Stimulated activated CD4-positive, alpha-beta T cell treated with anti-CD3 and anti-CD28 coated beads, Interleukin-2, amount 100 ng/mL, for 4 hours (primary cell): Measurements from ENCODE around the gene BLTP2.
"Not testable (repeated sequence)": the region's sequence is repeated elsewhere in the genome, so short reads cannot be mapped to it uniquely, and the experiment has no call there.

Experiments
- DNase-seq: peaks from one replicate; pipeline ENCODE4 v3.0.0-alpha.2; 2020; ENCODE audit warnings: low read depth

Gene BLTP2

DNA sequence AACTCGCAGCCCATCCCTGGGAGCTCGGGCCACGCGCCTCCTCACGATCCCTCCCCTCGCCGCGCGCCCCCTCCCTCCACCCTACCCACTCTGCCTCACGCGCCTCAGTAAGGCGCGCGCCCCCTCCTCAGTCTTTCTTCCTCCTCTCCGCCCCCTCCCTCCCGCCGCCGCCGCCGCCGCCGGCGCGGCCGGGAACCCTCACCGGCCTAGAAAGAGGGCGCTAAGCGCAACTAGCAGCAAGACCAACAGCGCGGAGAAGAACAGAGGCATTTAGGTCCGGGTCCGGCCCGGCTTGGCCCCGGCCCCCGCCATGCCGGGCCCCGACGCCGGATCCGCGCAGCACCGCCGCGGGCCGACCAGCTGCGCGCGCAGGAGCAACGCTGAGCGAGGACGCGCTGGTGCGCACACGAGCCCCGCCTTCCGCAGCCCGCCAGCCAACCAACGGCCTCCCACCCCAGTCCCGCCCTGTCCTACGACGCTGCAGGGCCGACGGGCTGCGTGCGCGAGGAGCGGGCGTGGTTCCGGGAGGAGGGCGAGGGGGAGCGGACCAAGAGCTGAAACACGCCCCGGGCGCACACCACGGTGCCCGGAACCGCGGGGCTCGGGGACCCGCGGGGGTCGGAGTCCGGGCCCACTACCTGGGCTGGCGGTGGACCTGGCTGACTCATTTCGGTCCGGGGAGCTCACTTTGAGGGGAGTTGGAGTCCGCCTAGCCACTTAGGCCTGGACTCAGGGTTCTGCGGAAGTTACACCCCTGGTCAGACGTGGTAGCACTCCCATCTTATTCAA lies at the start of gene BLTP2:
Gene BLTP2, minus strand, starts transcription at position 372 of the 789 bp plus-strand sequence. Its CDS starts 102 bp downstream, at position 270.
- peak; percentile 94 for DNase-seq

DNA sequence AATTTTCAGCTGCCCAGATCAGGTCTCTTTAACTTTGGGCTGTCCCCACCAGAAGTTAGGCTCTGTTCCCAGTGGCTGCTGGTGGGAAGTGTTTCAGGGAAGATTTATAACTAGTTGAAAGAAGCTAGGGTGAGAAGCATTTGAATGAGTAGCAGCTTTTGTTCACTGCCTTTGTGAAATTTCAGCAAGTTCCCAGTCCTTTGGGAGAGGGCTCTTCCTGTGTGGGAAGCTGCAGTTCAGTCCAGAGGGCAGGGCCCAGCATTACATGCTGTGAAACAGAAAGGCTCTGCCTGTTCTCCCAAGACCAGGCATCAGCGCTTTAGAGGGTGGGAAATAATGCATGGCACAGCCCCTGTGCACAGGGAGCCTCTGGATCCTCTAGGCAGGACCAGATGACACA lies 48.9 kb upstream of the BLTP2 start:
- DNase-seq: no peak

- DNase-seq: no peak
Measured at GRCh38 chr17:28689011-28689410, 44.1 kb upstream of the BLTP2 start.

GRCh38 chr17:28688481-28688880 lies 43.5 kb upstream of the BLTP2 start:
- DNase-seq: no peak

- DNase-seq: no peak
Measured at GRCh38 chr17:28686296-28686695, 41.3 kb upstream of the BLTP2 start.

- DNase-seq: no peak
Measured at GRCh38 chr17:28685366-28685765, 40.4 kb upstream of the BLTP2 start.

DNA sequence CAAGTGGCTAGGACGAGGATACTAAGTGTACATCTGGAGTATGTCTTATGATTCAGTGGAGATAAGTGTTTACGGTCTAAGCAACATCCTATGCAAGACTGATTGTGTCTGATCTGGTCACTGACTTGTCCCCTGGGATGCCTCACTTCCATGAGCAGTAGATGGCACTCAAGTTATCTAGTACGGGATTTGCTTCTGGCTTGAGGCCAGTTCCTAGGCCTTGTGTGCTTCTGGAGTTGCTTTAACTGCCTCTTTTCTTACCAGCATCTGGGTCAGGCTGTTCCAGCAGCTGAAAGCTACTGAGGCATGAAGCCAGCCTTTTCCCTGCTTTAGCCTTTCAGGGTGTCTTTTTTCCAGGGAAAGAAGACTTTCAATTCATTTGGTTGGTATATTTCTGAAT lies 40.0 kb upstream of the BLTP2 start:
- DNase-seq: no peak

GRCh38 chr17:28682655-28683054 lies 37.7 kb upstream of the BLTP2 start:
- no peak for DNase-seq

- DNase-seq: no peak
Measured at GRCh38 chr17:28675980-28676379, 31.0 kb upstream of the BLTP2 start.

DNA sequence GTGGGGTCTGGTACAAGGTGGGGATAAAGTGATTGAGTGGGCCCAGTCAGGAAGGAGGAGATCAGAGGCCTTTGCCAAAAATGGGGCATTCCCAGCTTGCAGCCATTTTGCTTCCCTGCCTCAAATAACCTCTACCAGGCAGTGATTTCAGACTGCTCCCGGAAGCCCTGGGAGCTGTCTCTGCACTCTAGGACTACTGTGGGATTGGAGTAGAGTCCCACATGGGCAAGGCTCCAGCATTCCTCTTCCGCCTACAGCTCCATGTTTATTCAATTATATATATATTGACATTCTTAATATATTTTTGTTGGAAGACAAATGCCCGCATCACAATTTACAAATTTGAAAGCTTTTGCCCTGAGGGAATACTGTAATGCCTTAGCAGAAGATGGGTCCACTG lies 30.5 kb upstream of the BLTP2 start:
- no peak for DNase-seq

DNA sequence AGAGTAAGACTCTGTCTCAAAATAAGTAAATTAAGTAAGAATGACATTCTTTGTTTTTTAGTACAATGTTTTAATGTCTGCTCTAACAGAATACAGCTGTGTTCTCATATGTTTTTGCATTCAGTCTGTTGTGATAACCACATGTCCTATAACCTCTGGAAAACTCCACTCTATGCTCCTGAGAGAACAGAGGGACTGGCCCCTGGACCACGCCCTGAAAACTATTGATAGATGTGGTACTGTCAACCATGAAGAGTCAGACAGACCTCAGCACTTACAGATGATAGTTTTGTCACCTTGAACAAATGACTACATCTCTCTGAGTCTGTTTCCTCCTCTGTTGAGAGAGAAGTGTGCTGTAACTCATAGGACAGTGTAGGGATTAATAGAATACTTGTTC lies 25.0 kb upstream of the BLTP2 start:
- DNase-seq: no peak

DNA sequence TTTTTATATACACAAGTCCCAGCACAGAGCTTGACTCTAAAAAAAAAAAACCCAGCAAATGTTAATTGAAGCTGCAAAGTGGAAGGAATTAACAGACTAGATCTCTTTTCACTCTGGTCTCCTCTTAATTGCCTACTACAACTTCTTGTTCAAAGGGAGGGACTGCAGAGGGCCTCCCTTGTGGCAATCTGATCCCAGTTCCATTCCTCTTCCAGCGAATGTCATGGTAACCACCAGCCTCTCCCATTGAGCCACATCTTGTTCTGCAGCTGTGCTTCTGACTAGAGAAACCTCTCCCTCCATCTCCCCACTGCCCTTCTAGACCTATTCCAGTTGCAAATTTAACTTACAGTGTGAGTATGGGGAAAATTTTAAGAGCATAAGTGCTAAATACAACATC lies 22.9 kb upstream of the BLTP2 start:
- DNase-seq: no peak

DNA sequence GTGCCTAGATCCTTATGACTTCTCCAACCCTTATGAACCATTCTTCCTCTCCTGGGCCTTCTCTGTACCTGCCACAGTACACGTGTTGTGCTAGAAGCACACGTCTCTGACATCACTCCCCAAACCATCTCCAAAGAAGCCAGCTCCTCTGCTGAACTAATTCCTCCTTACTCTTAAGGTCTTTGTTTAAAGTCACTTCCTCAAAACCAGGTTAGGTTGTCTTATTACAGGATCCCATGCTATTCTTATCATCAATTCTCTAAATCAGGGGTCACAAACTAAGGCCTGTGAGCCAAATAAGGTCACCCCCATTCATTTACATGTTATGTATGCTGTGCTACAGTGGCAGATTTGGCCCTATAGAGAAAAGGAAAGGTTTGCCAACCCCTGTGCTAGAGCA lies 21.0 kb upstream of the BLTP2 start:
- no peak for DNase-seq

DNA sequence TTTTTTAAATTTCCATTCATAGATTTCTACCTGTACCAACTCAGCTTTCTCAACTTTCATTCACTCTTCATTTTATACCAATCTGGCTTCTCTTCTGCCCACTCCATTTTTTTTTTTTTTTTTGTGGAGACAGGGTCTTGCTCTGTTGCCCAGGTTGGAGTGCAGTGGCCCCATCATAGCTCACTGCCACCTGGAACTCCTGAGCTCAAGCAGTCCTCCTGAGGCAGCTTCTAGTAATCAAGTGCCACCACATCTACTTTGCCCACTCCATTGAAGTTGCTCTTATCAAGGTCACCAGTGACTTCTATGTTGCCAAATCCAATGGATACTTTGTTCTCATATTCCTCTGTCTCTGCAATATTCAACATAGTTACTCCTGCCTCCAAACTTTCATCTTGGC lies 18.8 kb upstream of the BLTP2 start:
- no peak for DNase-seq

DNA sequence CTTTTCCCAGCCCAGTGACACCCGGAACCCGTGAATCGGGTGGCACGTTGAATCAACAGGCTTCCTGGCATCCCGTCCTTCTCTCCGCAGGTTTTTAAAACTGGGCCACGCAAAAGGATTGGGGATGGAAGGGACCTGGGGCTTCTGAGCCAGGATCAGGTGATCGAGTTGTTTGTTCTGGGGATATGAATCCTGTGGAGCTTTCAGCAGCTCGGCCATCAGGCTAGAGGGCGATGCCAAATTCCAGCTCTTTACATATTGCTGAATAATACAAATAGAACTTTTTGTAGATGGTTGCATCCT lies 17.5 kb upstream of the BLTP2 start:
- no peak for DNase-seq

- DNase-seq: peak; percentile 92
Measured at GRCh38 chr17:28661635-28662526, 16.9 kb upstream of the BLTP2 start, which contains the start of the genes SDF2 and SUPT6H. TSS of gene SDF2 (minus strand) at chr17:28661906. CDS start at chr17:28661876, 30 bp downstream. TSS of gene SUPT6H (plus strand) at chr17:28662205. CDS start at chr17:28673402, 11,197 bp downstream.

- not testable (repeated sequence) for DNase-seq
Measured at GRCh38 chr17:28659497-28659881, 14.5 kb upstream of the BLTP2 start.

- not testable (repeated sequence) for DNase-seq
Measured at GRCh38 chr17:28658766-28659496, 14.0 kb upstream of the BLTP2 start.

GRCh38 chr17:28658342-28658741 lies 13.4 kb upstream of the BLTP2 start:
- not testable (repeated sequence) for DNase-seq

GRCh38 chr17:28657756-28658155 lies 12.8 kb upstream of the BLTP2 start:
- no peak for DNase-seq

GRCh38 chr17:28655160-28655559 lies 10.2 kb upstream of the BLTP2 start:
- no peak for DNase-seq

DNA sequence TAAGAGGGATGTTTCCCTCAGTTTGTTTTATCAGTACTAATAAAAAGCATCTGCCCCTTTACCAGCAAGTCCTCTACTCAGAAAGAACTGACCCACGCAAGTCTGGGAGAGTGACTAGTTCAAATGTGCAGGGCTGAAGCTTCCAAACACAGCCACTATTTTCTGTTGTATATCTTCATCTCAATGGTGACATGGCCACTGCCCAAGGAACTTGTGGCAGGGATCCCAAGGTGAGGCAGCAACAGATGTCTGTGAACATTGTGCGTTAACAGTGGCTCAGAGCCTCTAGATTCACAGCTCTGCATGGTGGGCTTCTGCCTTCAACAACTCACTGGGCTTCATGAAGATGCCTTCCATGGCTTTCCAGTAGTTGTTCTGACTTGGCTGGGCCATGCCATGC lies 3.7 kb upstream of the BLTP2 start:
- DNase-seq: no peak
